ENCODE results near the gene SAMD4A.

The SAMD4A gene

DNA sequence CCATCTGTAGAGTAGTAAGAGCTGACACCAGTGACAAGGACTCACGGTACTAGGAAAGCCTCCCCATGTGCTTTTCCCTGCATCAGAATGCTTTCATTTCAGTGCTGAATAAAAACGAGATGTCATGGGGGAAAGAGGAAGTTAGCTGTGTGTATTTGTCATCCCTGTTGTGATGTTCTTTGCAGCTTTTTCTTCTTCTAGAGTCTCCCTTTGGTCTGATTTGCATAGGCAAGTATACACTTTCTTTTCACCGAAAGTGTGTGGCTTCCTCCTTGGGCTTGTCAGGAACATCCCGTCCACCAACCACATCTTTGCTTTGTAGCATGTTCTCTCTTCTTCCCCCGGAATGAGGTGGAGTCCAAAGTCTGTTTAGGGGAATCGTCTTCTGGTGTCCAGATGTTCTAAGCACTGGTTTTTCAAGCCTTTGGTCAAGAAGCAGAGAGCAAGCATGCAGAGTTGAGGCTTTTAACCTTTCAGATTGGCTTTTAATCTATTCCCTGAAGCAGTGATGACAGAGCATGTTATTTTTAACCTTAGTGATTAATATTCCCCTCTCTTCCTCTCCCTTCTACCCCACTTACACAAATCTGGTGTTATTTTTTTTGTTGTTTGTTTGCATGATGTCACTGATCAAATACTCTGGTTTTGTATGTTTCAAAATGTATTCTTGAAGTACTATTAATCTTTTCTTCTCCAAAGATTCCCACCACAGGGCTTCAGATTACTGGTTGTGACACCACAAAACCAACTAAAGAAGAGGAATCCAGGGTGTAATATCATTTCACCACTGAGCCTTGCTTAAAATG lies 163.4 kb downstream of the SAMD4A start:
- H3K27ac ChIP-seq = no peak overlapping the region
- TF ChIP-seq, protein P1, sequence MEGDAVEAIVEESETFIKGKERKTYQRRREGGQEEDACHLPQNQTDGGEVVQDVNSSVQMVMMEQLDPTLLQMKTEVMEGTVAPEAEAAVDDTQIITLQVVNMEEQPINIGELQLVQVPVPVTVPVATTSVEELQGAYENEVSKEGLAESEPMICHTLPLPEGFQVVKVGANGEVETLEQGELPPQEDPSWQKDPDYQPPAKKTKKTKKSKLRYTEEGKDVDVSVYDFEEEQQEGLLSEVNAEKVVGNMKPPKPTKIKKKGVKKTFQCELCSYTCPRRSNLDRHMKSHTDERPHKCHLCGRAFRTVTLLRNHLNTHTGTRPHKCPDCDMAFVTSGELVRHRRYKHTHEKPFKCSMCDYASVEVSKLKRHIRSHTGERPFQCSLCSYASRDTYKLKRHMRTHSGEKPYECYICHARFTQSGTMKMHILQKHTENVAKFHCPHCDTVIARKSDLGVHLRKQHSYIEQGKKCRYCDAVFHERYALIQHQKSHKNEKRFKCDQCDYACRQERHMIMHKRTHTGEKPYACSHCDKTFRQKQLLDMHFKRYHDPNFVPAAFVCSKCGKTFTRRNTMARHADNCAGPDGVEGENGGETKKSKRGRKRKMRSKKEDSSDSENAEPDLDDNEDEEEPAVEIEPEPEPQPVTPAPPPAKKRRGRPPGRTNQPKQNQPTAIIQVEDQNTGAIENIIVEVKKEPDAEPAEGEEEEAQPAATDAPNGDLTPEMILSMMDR (conservative IDR thresholded peaks at IDR 0.05) = no peak

DNA sequence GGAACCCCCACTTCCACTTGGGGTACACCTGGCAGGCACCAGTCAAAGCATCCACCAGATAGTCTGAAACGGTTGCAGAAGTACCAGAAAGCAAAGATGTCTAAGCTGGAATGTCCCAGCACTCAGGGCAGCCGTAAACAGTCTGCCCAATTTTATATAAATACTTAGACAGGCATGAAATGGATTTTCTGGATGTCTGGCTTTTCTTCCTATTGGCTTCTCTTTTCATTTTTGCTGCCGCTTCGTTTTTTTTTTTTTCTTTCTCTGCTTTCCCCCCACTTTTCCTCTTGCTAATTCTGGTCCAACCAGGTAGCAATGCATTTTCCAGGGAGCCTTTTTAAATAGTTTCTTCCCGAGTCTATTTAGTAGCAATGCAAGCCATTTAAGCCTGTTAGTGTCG lies 168.0 kb downstream of the SAMD4A start:
- H3K27ac ChIP-seq = no peak overlapping the region
- TF ChIP-seq, protein P1 (conservative IDR thresholded peaks at IDR 0.05) = no peak

DNA sequence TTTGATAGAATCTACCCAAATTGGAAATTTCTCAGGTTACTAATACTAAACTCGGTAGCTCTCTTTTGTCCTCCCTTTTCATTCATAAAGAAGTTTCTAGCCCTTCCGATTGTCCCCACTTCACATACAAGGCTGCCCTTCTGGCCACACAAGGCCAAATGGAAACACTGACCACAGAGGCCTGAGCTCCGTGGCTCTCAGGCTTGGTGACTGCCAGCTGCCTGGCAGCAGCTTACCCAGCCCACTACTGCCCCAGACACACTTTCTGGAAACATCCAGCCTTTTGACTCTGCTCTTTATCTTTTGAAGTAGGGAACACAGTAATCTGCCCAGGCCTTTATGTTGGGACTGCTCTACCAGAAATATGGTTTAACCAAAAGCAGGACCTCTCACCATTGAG lies 168.5 kb downstream of the SAMD4A start:
- H3K27ac ChIP-seq = no peak overlapping the region
- TF ChIP-seq, protein P1 (conservative IDR thresholded peaks at IDR 0.05) = no peak

DNA sequence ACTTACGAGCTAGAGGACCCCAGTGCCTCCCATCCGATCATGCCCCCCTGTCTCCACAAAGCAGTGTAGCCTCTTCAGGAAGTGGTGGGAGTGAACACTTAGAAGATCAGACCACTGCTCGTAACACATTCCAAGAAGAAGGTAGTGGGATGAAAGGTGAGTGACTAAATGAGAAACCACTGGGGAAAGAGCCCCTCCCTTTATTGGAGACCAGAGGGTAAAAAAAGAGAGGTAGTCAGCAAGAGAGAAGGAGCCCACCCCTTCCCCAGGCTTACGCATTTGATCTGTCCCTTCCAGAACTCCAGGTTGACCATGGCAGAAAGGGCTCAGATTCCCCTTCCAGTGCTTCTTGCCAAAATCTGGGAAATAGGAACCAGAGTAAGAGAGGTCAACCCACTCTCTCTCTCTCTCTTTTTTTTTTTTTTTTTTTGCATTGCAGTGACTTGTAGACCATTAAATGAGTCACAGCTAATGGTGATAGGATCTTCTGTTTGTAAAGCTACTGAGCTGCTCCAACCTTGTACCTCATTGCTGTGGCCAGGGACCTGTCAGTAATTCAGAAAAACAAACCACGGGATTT lies 170.3 kb downstream of the SAMD4A start:
- H3K27ac ChIP-seq = peak overlapping the region; percentile 21; the same call in 1 of the 2 replicates
- TF ChIP-seq, protein P1 (conservative IDR thresholded peaks at IDR 0.05) = no peak

DNA sequence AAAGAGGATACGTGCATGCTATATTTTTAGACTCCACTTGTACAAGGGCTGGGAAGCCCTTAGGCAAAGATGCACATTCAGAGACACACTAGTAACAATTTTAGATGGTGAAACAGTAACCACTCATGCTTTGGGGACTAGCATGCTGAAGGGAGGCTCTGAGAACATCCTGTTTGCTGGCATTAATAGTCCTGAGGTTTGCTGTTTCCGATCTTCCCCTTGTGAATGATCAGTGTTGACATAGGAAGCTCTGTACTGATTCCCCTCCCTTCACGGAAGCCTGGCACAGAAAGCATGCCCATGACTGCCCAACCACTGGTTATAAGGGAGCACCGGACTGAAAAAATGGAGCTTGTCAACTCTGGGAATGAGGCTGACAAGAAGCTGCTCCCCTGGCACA lies 171.1 kb downstream of the SAMD4A start:
- peak overlapping the region; percentile 21; the same call in 1 of the 2 replicates for H3K27ac ChIP-seq
- TF ChIP-seq, protein P1 (conservative IDR thresholded peaks at IDR 0.05) = no peak

DNA sequence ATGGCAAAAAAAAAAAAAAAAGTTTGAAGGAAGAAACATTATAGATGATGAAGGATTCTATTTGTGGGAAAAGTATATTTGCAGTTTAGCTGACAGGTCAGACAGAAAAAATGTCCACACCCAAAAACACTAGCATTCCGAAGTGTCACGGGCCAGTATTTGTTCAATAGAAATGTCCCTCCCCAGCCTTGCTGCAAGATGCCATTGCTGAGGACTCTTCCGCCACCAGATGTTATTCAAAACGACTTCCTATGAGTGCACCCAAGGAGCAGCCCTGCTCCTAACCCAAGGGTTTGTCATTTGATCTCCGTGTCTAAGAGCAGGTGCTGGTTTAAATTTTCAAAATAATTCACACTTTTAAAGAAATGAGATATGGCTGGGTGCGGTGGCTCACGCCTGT lies 172.6 kb downstream of the SAMD4A start:
- no peak overlapping the region for H3K27ac ChIP-seq
- TF ChIP-seq, protein P1 (conservative IDR thresholded peaks at IDR 0.05) = no peak

DNA sequence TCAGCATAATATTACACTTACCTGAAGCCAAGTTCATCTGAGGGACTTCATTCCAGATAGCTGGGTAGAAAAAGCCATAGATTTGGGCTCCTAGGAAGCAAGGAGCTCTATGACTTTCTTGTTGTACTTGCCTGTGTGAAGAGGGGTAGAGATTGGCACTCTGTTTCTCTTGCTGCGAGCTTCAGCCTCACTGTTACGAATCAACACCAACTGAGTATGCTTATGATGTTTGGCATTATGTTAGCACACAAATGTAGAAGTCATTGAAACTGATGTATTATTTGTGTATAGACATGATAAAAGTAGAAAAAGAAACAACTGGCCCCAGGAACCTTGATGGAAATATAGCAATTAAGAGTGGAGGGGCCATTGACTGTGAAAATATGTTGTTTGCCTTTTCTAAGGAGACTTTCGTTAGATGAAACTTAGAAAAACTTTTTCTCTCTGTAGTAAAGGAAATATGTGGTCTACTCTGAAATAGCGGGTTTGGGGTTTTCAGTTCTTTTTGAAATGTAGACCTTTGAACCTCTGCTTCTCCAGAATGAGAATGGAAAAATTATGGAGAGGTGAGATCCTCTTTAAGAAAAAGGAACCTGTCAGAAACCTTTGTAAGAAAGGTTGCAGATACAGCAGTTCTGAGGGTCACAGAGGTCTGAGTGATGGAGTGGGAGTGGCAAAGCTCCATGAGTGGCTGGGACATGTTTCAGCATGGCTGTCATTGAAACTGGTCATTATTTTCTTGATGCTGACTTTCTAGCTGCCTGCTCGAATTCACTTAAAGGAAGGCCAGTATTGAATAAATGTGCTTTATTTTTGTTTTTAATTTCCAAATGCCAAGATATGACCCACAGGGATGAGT lies 175.8 kb downstream of the SAMD4A start:
- TF ChIP-seq, protein P1 (conservative IDR thresholded peaks at IDR 0.05) = no peak

More for the DNA sequence above, 175.8 kb downstream of the SAMD4A start:
- H3K27ac ChIP-seq = no peak overlapping the region

All from VCaP (cell line).